Measurements from ENCODE around the gene ITCH.

The ITCH gene

GRCh38 chr20:34539756-34540155 lies 176.7 kb downstream of the ITCH start:
- in situ Hi-C loops (cut with HindIII; ENCODE audit: low sequenced_read_pairs): no loop called here
- no peak for DNase-seq (ENCODE audit: low read depth)
- no peak overlapping the region for H3K4me3 ChIP-seq (ENCODE audit: low read depth, low read length)
- TF ChIP-seq, protein P1, sequence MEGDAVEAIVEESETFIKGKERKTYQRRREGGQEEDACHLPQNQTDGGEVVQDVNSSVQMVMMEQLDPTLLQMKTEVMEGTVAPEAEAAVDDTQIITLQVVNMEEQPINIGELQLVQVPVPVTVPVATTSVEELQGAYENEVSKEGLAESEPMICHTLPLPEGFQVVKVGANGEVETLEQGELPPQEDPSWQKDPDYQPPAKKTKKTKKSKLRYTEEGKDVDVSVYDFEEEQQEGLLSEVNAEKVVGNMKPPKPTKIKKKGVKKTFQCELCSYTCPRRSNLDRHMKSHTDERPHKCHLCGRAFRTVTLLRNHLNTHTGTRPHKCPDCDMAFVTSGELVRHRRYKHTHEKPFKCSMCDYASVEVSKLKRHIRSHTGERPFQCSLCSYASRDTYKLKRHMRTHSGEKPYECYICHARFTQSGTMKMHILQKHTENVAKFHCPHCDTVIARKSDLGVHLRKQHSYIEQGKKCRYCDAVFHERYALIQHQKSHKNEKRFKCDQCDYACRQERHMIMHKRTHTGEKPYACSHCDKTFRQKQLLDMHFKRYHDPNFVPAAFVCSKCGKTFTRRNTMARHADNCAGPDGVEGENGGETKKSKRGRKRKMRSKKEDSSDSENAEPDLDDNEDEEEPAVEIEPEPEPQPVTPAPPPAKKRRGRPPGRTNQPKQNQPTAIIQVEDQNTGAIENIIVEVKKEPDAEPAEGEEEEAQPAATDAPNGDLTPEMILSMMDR (IDR thresholded peaks at IDR 0.05; ENCODE audit: low read depth, low read length, missing control alignments): no peak

GRCh38 chr20:34540596-34541263 lies 177.7 kb downstream of the ITCH start:
- in situ Hi-C loops (cut with HindIII; ENCODE audit: low sequenced_read_pairs): no loop called here
- DNase-seq (ENCODE audit: low read depth): no peak
- H3K4me3 ChIP-seq (ENCODE audit: low read depth, low read length): no peak overlapping the region
- TF ChIP-seq, protein P1 (IDR thresholded peaks at IDR 0.05; ENCODE audit: low read depth, low read length, missing control alignments): no peak

- TF ChIP-seq, protein P1 (IDR thresholded peaks at IDR 0.05; ENCODE audit: low read depth, low read length, missing control alignments): no peak
- in situ Hi-C loops (cut with HindIII; ENCODE audit: low sequenced_read_pairs): no loop called here
- DNase-seq (ENCODE audit: low read depth): no peak
- H3K4me3 ChIP-seq (ENCODE audit: low read depth, low read length): no peak overlapping the region
Observed at GRCh38 chr20:34541264-34541901, 178.3 kb downstream of the ITCH start.

DNA sequence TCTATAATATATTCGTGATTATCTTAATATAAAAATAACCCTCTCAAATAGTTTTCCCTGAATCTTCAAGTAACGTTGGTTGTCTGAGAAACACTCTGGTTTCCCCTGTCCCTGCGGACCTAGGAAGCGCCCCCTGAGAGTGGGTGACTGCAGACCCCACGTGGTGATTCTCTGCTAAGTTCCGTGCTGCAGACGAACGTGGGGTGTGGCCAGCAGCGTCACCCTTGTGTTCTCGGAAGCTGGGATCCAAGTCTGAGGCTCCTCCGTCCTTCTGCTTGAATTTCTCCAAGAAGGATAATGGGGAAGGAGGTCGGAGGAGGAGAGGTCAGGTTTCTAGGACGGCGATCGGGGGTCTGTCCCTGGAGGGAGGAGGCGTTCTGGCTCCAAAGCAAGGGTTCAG lies 178.8 kb downstream of the ITCH start:
- in situ Hi-C loops (cut with HindIII; ENCODE audit: low sequenced_read_pairs): no loop called here
- TF ChIP-seq, protein P1 (IDR thresholded peaks at IDR 0.05; ENCODE audit: low read depth, low read length, missing control alignments): no peak
- no peak overlapping the region for H3K4me3 ChIP-seq (ENCODE audit: low read depth, low read length)
- no peak for DNase-seq (ENCODE audit: low read depth)

- TF ChIP-seq, protein P1 (IDR thresholded peaks at IDR 0.05; ENCODE audit: low read depth, low read length, missing control alignments): no peak
- in situ Hi-C loops (cut with HindIII; ENCODE audit: low sequenced_read_pairs): no loop called here
- DNase-seq (ENCODE audit: low read depth): no peak
- H3K4me3 ChIP-seq (ENCODE audit: low read depth, low read length): no peak overlapping the region
Observed at GRCh38 chr20:34542439-34542838, 179.4 kb downstream of the ITCH start.

DNA sequence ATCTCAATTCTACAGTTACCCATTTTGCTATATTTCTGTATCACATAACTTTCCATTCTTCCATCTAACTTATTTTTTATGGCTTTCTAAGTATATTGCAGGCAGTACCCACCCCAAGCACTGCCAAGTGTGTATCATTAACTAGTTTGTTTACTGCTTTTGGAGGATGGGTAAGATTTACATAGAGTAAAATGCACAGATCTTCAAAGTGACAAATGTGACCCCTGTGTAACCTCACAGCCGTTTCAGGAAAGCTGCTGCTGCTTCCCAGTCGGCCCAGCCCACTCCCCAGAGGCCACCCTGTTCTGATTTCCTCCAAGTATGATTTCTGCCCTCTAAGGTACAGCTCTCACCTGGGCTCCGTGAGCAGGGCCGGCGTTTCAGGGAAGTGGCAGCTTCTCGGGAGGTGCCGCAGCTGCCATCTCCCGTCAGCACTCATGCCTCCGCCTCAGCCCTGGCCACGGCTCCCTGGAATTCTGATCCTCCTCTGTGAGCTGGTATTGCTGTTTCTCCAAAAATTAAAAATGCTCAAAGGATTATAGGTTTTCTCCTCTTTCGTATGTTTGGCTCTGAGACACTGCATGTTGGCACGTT lies 180.5 kb downstream of the ITCH start:
- no peak for DNase-seq (ENCODE audit: low read depth)
- TF ChIP-seq, protein P1 (IDR thresholded peaks at IDR 0.05; ENCODE audit: low read depth, low read length, missing control alignments): no peak
- no peak overlapping the region for H3K4me3 ChIP-seq (ENCODE audit: low read depth, low read length)
- in situ Hi-C loops (cut with HindIII; ENCODE audit: low sequenced_read_pairs): no loop called here
